ENCODE data around the gene CCR7.
"Not testable (repeated sequence)": the region's sequence is repeated elsewhere in the genome, so short reads cannot be mapped to it uniquely, and the experiment has no call there.

The CCR7 gene

DNA sequence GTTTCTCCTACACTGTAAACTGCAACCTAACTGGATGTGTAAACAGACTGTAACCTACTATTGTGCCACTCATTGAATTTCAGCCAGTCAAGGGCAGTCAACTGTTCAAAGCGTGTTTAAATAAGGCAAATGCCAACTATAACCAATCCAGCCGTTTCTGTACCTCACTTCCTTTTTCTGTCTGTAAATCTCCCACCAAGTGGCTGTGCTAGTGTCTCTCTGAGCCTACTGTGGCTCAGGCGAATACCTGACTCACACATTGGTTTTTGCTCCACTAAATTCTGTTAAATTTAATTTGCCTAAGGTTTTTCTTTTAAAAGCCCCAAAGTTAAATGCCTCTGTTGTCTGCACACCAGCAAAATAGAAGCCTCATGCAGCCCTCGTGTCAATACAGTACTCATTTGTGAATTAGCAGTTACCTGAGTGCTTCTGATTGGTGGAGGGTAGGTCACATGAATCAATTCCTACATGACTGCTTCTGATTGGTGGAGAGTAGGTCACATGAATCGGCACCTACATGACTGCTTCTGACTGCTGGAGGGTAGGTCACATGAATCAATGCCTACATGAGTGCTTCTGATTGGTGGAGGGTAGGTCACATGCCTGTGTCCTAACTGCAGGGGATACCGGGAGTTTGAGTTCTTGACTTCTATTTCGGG is 31.1 kb upstream of the CCR7 start:
- Histone ChIP-seq H3K9me3 (ENCODE audit: control insufficient read depth, low read length) (peaks cover 5% of the 10 kb centered on the region), H3K27ac (ENCODE audit: low read depth, low read length, severe bottlenecking) (no peak overlapping the region), H3K36me3 (ENCODE audit: control insufficient read depth, insufficient read depth, low read length) (no peaks in the 10 kb centered on the region), H3K4me3 (ENCODE audit: extremely low read depth, insufficient read depth, low read length, poor library complexity, severe bottlenecking) (no peak overlapping the region), H3K4me1 (ENCODE audit: control insufficient read depth, insufficient read depth, low read length, poor library complexity, severe bottlenecking) (no peaks in the 10 kb centered on the region)
- 89 to 98% methylated on average over 6 to 7 of the region's 7 CpGs for WGBS, 2 experiments (ENCODE audit: insufficient coverage in 2 of 2)

- no peak overlapping the region for H3K4me3 ChIP-seq (ENCODE audit: extremely low read depth, insufficient read depth, low read length, poor library complexity, severe bottlenecking)
- WGBS, 2 experiments (ENCODE audit: insufficient coverage in 2 of 2), result 93 to 100% methylated on average over 1 to 3 of the region's 3 CpGs
- no peak overlapping the region for H3K27ac ChIP-seq (ENCODE audit: low read depth, low read length, severe bottlenecking)
- no peaks in the 10 kb centered on the region for H3K4me1 ChIP-seq (ENCODE audit: control insufficient read depth, insufficient read depth, low read length, poor library complexity, severe bottlenecking)
- no peaks in the 10 kb centered on the region for H3K36me3 ChIP-seq (ENCODE audit: control insufficient read depth, insufficient read depth, low read length)
- H3K9me3 ChIP-seq (ENCODE audit: control insufficient read depth, low read length), result no peaks in the 10 kb centered on the region
Observed at GRCh38 chr17:40590742-40591141, 25.5 kb upstream of the CCR7 start.

- Histone ChIP-seq H3K4me1 (ENCODE audit: control insufficient read depth, insufficient read depth, low read length, poor library complexity, severe bottlenecking) (no peaks in the 10 kb centered on the region), H3K9me3 (ENCODE audit: control insufficient read depth, low read length) (no peaks in the 10 kb centered on the region)
Observed at GRCh38 chr17:40588552-40588951, 23.3 kb upstream of the CCR7 start.

GRCh38 chr17:40586264-40586663 is 21.0 kb upstream of the CCR7 start:
- not testable (repeated sequence) for H3K9me3 ChIP-seq (ENCODE audit: control insufficient read depth, low read length); H3K36me3 ChIP-seq (ENCODE audit: control insufficient read depth, insufficient read depth, low read length); H3K4me1 ChIP-seq (ENCODE audit: control insufficient read depth, insufficient read depth, low read length, poor library complexity, severe bottlenecking); H3K4me3 ChIP-seq (ENCODE audit: extremely low read depth, insufficient read depth, low read length, poor library complexity, severe bottlenecking); H3K27ac ChIP-seq (ENCODE audit: low read depth, low read length, severe bottlenecking)
- no CpG with 5 or more reads among the region's 3 CpGs for WGBS, 2 experiments (ENCODE audit: insufficient coverage in 2 of 2)

More at GRCh38 chr17:40588552-40588951, 23.3 kb upstream of the CCR7 start:
- Histone ChIP-seq H3K36me3 (ENCODE audit: control insufficient read depth, insufficient read depth, low read length) (no peaks in the 10 kb centered on the region), H3K4me3 (ENCODE audit: extremely low read depth, insufficient read depth, low read length, poor library complexity, severe bottlenecking) (no peak overlapping the region), H3K27ac (ENCODE audit: low read depth, low read length, severe bottlenecking) (no peak overlapping the region)
- 88 to 100% methylated on average over 1 to 2 of the region's 2 CpGs for WGBS, 2 experiments (ENCODE audit: insufficient coverage in 2 of 2)

DNA sequence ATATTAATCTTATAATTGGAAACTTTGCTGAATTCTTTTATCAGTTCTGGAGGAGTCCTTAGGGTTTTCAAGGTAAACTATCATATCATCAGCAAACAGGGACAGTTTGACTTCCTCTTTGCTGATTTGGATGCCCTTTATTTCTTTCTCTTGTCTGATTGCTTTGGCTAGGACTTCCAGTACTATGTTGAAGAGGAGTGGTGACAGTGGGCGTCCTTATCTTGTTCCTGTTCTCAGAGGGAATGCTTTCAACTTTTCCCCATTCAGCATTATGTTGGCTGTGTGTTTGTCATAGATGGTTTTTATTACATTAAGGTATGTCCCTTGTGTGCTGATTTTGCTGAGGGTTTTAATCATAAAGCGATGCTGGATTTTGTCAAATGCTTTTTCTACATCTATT is 19.7 kb upstream of the CCR7 start:
- H3K9me3 ChIP-seq (ENCODE audit: control insufficient read depth, low read length); H3K4me3 ChIP-seq (ENCODE audit: extremely low read depth, insufficient read depth, low read length, poor library complexity, severe bottlenecking); H3K4me1 ChIP-seq (ENCODE audit: control insufficient read depth, insufficient read depth, low read length, poor library complexity, severe bottlenecking); H3K27ac ChIP-seq (ENCODE audit: low read depth, low read length, severe bottlenecking); H3K36me3 ChIP-seq (ENCODE audit: control insufficient read depth, insufficient read depth, low read length): not testable (repeated sequence)
- no CpG with 5 or more reads among the region's 2 CpGs for WGBS, 2 experiments (ENCODE audit: insufficient coverage in 2 of 2)

- no peaks in the 10 kb centered on the region for H3K4me1 ChIP-seq (ENCODE audit: control insufficient read depth, insufficient read depth, low read length, poor library complexity, severe bottlenecking)
- no peaks in the 10 kb centered on the region for H3K36me3 ChIP-seq (ENCODE audit: control insufficient read depth, insufficient read depth, low read length)
- peak overlapping the region; percentile 49 for H3K27ac ChIP-seq (ENCODE audit: low read depth, low read length, severe bottlenecking)
- no peaks in the 10 kb centered on the region for H3K9me3 ChIP-seq (ENCODE audit: control insufficient read depth, low read length)
- WGBS, 2 experiments (ENCODE audit: insufficient coverage in 2 of 2), result 81 to 83% methylated on average over 9 of the region's 11 CpGs
- no peak overlapping the region for H3K4me3 ChIP-seq (ENCODE audit: extremely low read depth, insufficient read depth, low read length, poor library complexity, severe bottlenecking)
Observed at GRCh38 chr17:40582328-40582901, 17.1 kb upstream of the CCR7 start.

- no peak overlapping the region for H3K4me3 ChIP-seq (ENCODE audit: extremely low read depth, insufficient read depth, low read length, poor library complexity, severe bottlenecking)
- H3K9me3 ChIP-seq (ENCODE audit: control insufficient read depth, low read length), result no peaks in the 10 kb centered on the region
- no peaks in the 10 kb centered on the region for H3K4me1 ChIP-seq (ENCODE audit: control insufficient read depth, insufficient read depth, low read length, poor library complexity, severe bottlenecking)
- H3K36me3 ChIP-seq (ENCODE audit: control insufficient read depth, insufficient read depth, low read length), result no peaks in the 10 kb centered on the region
- no peak overlapping the region for H3K27ac ChIP-seq (ENCODE audit: low read depth, low read length, severe bottlenecking)
Observed at GRCh38 chr17:40580140-40580539, 14.9 kb upstream of the CCR7 start.

DNA sequence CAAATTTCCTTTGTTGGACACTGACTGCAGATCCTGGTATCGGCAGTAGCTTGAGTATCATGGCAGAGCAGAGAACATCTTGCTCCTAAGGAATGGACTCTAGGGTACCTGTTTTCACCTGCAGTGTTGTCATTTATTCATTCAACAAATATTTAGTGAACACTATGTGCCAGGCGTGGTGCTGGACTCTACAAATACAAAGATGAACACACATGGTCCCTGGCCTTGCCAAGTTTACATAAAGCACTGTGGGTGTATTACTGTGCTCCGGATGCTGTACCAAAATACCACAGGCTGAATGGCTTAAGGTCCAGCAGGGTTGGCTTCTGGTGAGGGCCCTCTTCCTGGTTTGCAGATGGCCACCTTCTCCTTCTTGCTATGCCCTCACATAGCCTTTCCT is 14.2 kb upstream of the CCR7 start:
- H3K9me3 ChIP-seq (ENCODE audit: control insufficient read depth, low read length), result no peaks in the 10 kb centered on the region
- H3K36me3 ChIP-seq (ENCODE audit: control insufficient read depth, insufficient read depth, low read length), result no peaks in the 10 kb centered on the region
- WGBS, 2 experiments (ENCODE audit: insufficient coverage in 2 of 2), result 94 to 95% methylated on average over 3 of the region's 3 CpGs
- no peak overlapping the region for H3K4me3 ChIP-seq (ENCODE audit: extremely low read depth, insufficient read depth, low read length, poor library complexity, severe bottlenecking)
- no peaks in the 10 kb centered on the region for H3K4me1 ChIP-seq (ENCODE audit: control insufficient read depth, insufficient read depth, low read length, poor library complexity, severe bottlenecking)
- H3K27ac ChIP-seq (ENCODE audit: low read depth, low read length, severe bottlenecking), result no peak overlapping the region

GRCh38 chr17:40577611-40578065 is 12.4 kb upstream of the CCR7 start:
- no peaks in the 10 kb centered on the region for H3K4me1 ChIP-seq (ENCODE audit: control insufficient read depth, insufficient read depth, low read length, poor library complexity, severe bottlenecking)
- WGBS, 2 experiments (ENCODE audit: insufficient coverage in 2 of 2), result 91 to 100% methylated on average over 2 to 3 of the region's 5 CpGs
- H3K36me3 ChIP-seq (ENCODE audit: control insufficient read depth, insufficient read depth, low read length), result no peaks in the 10 kb centered on the region
- no peak overlapping the region for H3K4me3 ChIP-seq (ENCODE audit: extremely low read depth, insufficient read depth, low read length, poor library complexity, severe bottlenecking)
- H3K9me3 ChIP-seq (ENCODE audit: control insufficient read depth, low read length), result no peaks in the 10 kb centered on the region
- no peak overlapping the region for H3K27ac ChIP-seq (ENCODE audit: low read depth, low read length, severe bottlenecking)

GRCh38 chr17:40576113-40576740 is 11.0 kb upstream of the CCR7 start:
- Histone ChIP-seq H3K9me3 (ENCODE audit: control insufficient read depth, low read length) (no peaks in the 10 kb centered on the region), H3K4me3 (ENCODE audit: extremely low read depth, insufficient read depth, low read length, poor library complexity, severe bottlenecking) (no peak overlapping the region), H3K27ac (ENCODE audit: low read depth, low read length, severe bottlenecking) (no peak overlapping the region), H3K36me3 (ENCODE audit: control insufficient read depth, insufficient read depth, low read length) (no peaks in the 10 kb centered on the region), H3K4me1 (ENCODE audit: control insufficient read depth, insufficient read depth, low read length, poor library complexity, severe bottlenecking) (no peaks in the 10 kb centered on the region)
- 90 to 95% methylated on average over 2 to 3 of the region's 5 CpGs for WGBS, 2 experiments (ENCODE audit: insufficient coverage in 2 of 2)

DNA sequence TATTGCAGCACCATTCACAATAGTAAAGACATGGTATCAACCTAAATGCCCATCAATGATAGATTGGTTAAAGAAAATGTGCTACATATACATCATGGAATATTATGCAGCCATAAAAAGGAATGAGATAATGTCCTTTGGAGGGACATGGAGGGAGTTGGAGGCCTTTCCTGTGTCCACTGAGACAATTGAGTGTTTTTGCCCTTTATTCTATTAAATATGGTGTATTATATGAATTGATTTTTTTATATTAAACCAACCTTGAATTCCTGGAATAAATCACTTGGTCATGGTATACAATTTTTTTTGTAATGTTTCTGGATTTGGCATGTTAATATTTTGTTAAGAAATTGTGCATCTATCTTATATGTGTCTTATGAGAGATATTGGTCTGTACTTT is 9.0 kb upstream of the CCR7 start:
- H3K36me3 ChIP-seq (ENCODE audit: control insufficient read depth, insufficient read depth, low read length), result no peaks in the 10 kb centered on the region
- no peaks in the 10 kb centered on the region for H3K4me1 ChIP-seq (ENCODE audit: control insufficient read depth, insufficient read depth, low read length, poor library complexity, severe bottlenecking)
- H3K9me3 ChIP-seq (ENCODE audit: control insufficient read depth, low read length), result no peaks in the 10 kb centered on the region
- no peak overlapping the region for H3K4me3 ChIP-seq (ENCODE audit: extremely low read depth, insufficient read depth, low read length, poor library complexity, severe bottlenecking)
- no peak overlapping the region for H3K27ac ChIP-seq (ENCODE audit: low read depth, low read length, severe bottlenecking)
